Ovary (tissue), 3 donors: ENCODE measurements around the gene SMARCD2.

Source experiments
- EP300 ChIP-seq: sonication (generic); formaldehyde crosslinking; IDR thresholded peaks from one replicate; pipeline ENCODE4 v1.6.1; 2017; ENCODE audit warnings: antibody characterized with exemption
- POLR2A ChIP-seq: fragments of 450-650 bp; IDR thresholded peaks from one replicate; pipeline ENCODE4 v1.6.1; 2017; ENCODE audit warnings: antibody characterized with exemption, mild to moderate bottlenecking, moderate library complexity
- TF ChIP-seq, protein P1 (sequence below), 3 donors: fragments of 450-650 bp in 2 of 3; fragments of 200-600 bp in 1 of 3; IDR thresholded peaks; one replicate each; pipeline versions ENCODE4 v1.5.1 to v1.8.0; 2016 to 2022; ENCODE audit warnings: antibody characterized with exemption in 3 of 3, mild to moderate bottlenecking in 1 of 3
- donor health status: DM: no; HTN: no; CAD: no.

DNA sequence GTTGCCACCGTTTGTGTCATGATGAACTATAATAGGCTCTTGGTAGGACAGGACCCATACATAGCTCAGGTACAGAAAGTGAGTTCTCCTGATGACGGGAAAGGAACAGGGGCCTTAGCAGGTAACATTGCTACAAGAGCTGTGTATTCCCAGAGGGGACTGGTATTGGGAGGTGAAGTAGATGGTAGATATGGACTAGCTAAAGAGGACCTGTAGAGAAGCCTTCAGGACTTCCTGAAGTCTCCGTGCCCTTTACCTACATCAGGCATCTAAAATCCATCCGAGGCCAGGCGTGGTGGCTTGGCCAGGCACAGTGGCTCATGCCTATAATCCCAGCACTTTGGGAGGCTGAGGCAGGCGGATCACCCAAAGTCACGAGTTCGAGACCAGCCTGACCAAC, 12.7 kb upstream of the SMARCD2 start:
- TF ChIP-seq POLR2A: no peak
- TF ChIP-seq, protein P1, sequence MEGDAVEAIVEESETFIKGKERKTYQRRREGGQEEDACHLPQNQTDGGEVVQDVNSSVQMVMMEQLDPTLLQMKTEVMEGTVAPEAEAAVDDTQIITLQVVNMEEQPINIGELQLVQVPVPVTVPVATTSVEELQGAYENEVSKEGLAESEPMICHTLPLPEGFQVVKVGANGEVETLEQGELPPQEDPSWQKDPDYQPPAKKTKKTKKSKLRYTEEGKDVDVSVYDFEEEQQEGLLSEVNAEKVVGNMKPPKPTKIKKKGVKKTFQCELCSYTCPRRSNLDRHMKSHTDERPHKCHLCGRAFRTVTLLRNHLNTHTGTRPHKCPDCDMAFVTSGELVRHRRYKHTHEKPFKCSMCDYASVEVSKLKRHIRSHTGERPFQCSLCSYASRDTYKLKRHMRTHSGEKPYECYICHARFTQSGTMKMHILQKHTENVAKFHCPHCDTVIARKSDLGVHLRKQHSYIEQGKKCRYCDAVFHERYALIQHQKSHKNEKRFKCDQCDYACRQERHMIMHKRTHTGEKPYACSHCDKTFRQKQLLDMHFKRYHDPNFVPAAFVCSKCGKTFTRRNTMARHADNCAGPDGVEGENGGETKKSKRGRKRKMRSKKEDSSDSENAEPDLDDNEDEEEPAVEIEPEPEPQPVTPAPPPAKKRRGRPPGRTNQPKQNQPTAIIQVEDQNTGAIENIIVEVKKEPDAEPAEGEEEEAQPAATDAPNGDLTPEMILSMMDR (IDR thresholded peaks at IDR 0.05): no peak
- no peak for TF ChIP-seq EP300
